Osteocyte (in vitro differentiated cells): Measurements from ENCODE around the gene GID4. TPM values are rescaled to one million over a fixed set of nuclear protein-coding genes. Genes with fewer than 3 reads are reported as not detected.
"Not testable (repeated sequence)": the region's sequence is repeated elsewhere in the genome, so short reads cannot be mapped to it uniquely, and the experiment has no call there.

Experiments
- DNase-seq: peaks from one replicate; pipeline ENCODE4 v3.0.0; 2021; ENCODE audit warnings: mixed read lengths; ENCODE audit not compliant: unreplicated experiment; ENCODE audit errors: extremely low spot score
- H3K27ac Mint-ChIP-seq: one replicate; pipeline ENCODE4 v1.8.0; 2021; ENCODE audit warnings: mild to moderate bottlenecking, mixed read lengths; ENCODE audit not compliant: unreplicated experiment
- H3K27me3 Mint-ChIP-seq: one replicate; pipeline ENCODE4 v1.8.0; 2021; ENCODE audit warnings: mixed read lengths; ENCODE audit not compliant: unreplicated experiment
- H3K36me3 Mint-ChIP-seq: one replicate; pipeline ENCODE4 v1.8.0; 2021; ENCODE audit warnings: mixed read lengths; ENCODE audit not compliant: unreplicated experiment
- H3K4me1 Mint-ChIP-seq: one replicate; pipeline ENCODE4 v1.8.0; 2021; ENCODE audit warnings: mixed read lengths; ENCODE audit not compliant: unreplicated experiment
- H3K4me3 Mint-ChIP-seq: one replicate; pipeline ENCODE4 v1.8.0; 2021; ENCODE audit warnings: mild to moderate bottlenecking, moderate library complexity, mixed read lengths; ENCODE audit not compliant: unreplicated experiment
- H3K9me3 Mint-ChIP-seq: one replicate; pipeline ENCODE4 v1.8.0; 2021; ENCODE audit warnings: mixed read lengths; ENCODE audit not compliant: unreplicated experiment
- CTCF ChIP-seq: fragments of 200-600 bp; sonication (generic); IDR thresholded peaks from 2 replicates; pipeline ENCODE4 v1.5.0; 2021; ENCODE audit warnings: antibody characterized with exemption, mild to moderate bottlenecking, moderate library complexity
- total RNA-seq: library from RNA; stranded (reverse); gene quantifications from 2 replicates; pipeline ENCODE4 v1.2.1, GENCODE V29; 2021

The GID4 gene
- total RNA-seq, 1 donor from 2014 or later = 9.2 TPM

DNA sequence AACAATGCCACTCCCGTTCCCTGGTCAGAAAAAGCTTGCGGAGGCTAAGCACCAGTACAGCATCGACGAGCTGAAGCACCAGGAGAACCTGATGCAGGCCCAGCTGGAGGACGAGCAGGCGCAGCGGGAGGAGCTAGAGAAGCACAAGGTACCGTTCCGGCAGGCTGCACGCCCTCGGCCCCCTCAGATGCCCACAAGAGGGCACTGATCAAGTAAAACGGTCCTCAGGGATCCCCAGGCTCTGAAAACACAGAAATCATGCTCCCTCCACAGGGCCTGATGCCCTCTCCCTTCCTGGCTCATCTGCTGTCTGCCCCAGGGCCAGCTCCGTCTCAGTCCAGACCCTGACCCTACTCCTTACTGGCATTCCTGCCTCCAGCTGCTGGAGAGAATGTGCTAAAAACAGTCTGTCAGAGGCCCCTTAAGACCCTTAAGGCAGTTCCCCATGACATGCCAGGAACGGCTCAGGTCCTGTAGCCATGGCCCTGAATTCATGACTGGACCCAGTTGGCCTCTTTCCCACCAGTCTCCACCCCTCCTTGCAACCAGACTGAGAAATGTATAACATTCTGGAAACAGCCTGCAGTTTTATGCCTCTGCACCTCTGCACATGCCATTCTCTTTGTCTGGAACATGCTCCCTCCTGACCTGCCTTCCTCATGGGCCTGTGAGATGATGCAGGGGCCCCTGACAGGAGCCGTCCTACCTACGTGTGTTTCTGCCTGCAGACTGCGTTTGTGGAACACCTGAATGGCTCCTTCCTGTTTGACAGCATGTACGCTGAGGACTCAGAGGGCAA, 44.7 kb upstream of the GID4 start:
- Mint-ChIP-seq H3K27me3 (no peaks in the 10 kb centered on the region), H3K36me3 (no peaks in the 10 kb centered on the region), H3K4me1 (peaks cover 35% of the 10 kb centered on the region), H3K9me3 (no peaks in the 10 kb centered on the region), H3K27ac (peak overlapping the region; percentile 83), H3K4me3 (no peak overlapping the region)
- TF ChIP-seq CTCF = peak; percentile 59
- DNase-seq = no peak

- not testable (repeated sequence) for DNase-seq, H3K36me3 Mint-ChIP-seq, H3K9me3 Mint-ChIP-seq, H3K4me3 Mint-ChIP-seq, H3K27ac Mint-ChIP-seq, H3K27me3 Mint-ChIP-seq
- peaks cover 23% of the 10 kb centered on the region for H3K4me1 Mint-ChIP-seq
Measured at GRCh38 chr17:17995887-17996286, 43.3 kb upstream of the GID4 start.

GRCh38 chr17:17998934-17999333, 40.3 kb upstream of the GID4 start:
- Mint-ChIP-seq H3K9me3 (no peaks in the 10 kb centered on the region), H3K4me1 (peaks cover 16% of the 10 kb centered on the region), H3K36me3 (no peaks in the 10 kb centered on the region), H3K27ac (no peak overlapping the region), H3K27me3 (no peaks in the 10 kb centered on the region), H3K4me3 (no peak overlapping the region)
- DNase-seq = no peak
- no peak for TF ChIP-seq CTCF

GRCh38 chr17:17999364-18000029, 39.7 kb upstream of the GID4 start:
- Mint-ChIP-seq H3K27me3 (no peaks in the 10 kb centered on the region), H3K9me3 (no peaks in the 10 kb centered on the region), H3K27ac (no peak overlapping the region), H3K36me3 (no peaks in the 10 kb centered on the region), H3K4me1 (peaks cover 11% of the 10 kb centered on the region), H3K4me3 (no peak overlapping the region)
- no peak for TF ChIP-seq CTCF
- no peak for DNase-seq

DNA sequence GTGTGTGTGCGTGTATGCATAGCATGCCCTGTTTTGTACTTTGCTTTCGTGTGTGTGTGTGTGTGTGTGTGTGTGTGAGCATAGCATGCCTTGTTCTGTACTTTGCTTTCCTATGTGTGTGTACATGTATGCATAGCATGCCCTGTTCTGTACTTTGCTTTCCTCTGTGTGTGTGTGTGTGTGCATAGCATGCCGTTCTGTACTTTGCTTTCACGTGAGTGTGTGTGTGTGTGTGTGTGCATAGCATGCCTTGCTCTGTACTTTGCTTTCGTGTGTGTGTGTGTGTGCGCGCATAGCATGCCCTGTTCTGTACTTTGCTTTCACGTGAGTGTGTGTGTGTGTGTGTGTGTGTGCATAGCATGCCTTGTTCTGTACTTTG, 39.2 kb upstream of the GID4 start:
- no peaks in the 10 kb centered on the region for H3K27me3 Mint-ChIP-seq
- no peak overlapping the region for H3K4me3 Mint-ChIP-seq
- H3K4me1 Mint-ChIP-seq = peaks cover 5% of the 10 kb centered on the region
- no peaks in the 10 kb centered on the region for H3K36me3 Mint-ChIP-seq
- no peak for TF ChIP-seq CTCF
- no peaks in the 10 kb centered on the region for H3K9me3 Mint-ChIP-seq
- no peak for DNase-seq
- H3K27ac Mint-ChIP-seq = no peak overlapping the region
